HepG2 (cell line): ENCODE data around the gene ARIH2. TPM values are rescaled to one million over a fixed set of nuclear protein-coding genes. Genes with fewer than 3 reads are reported as not detected.
A peak's percentile ranks its signal among the peaks of the same experiment; 100 is the strongest.

Experiments
- CBX2 ChIP-seq, 2 experiments: fragments of 200-600 bp in 1 of 2; sonication (generic); formaldehyde crosslinking in 1 of 2; IDR thresholded peaks; 2 replicates each; pipeline versions ENCODE4 v1.7.0 to v1.8.1; 2018 to 2022; ENCODE audit warnings: low read depth in 2 of 2, low read length in 1 of 2, mild to moderate bottlenecking in 1 of 2, missing genetic modification reagents in 1 of 2
- ISL2 ChIP-seq: sonication (generic); formaldehyde crosslinking; IDR thresholded peaks from 2 replicates; pipeline ENCODE4 v1.5.0; 2020; ENCODE audit warnings: missing genetic modification reagents
- KAT2B ChIP-seq: fragments of 150-350 bp; IDR thresholded peaks from 2 replicates; pipeline ENCODE4 v1.6.1; 2014; ENCODE audit warnings: low read depth, low read length, borderline replicate concordance
- MAFG ChIP-seq: sonication (generic); formaldehyde crosslinking; IDR thresholded peaks from 2 replicates; pipeline ENCODE4 v1.5.1; 2020; ENCODE audit warnings: mild to moderate bottlenecking, missing genetic modification reagents
- PHF5A ChIP-seq: IDR thresholded peaks from one replicate; pipeline ENCODE4 v1.6.1; 2018; ENCODE audit warnings: low read depth, missing genetic modification reagents; ENCODE audit not compliant: unreplicated experiment
- SMAD3 ChIP-seq: sonication (generic); formaldehyde crosslinking; IDR thresholded peaks from 2 replicates; pipeline ENCODE4 v1.4.0; 2020; ENCODE audit warnings: missing genetic modification reagents
- SMARCE1 ChIP-seq: fragments of 450-650 bp; IDR thresholded peaks from 2 replicates; pipeline ENCODE4 v1.6.1; 2017; ENCODE audit warnings: borderline replicate concordance
- SRSF1 ChIP-seq: fragments of 200-400 bp; formaldehyde crosslinking; optimal IDR thresholded peaks from 2 replicates; pipeline ENCODE3; 2017; ENCODE audit warnings: mild to moderate bottlenecking, low read depth, low read length, moderate library complexity
- TBX3 ChIP-seq: fragments of 450-650 bp; IDR thresholded peaks from 2 replicates; pipeline ENCODE4 v1.6.1; 2017; ENCODE audit warnings: antibody characterized with exemption, mild to moderate bottlenecking, inconsistent platforms, borderline replicate concordance
- ZMYM3 ChIP-seq: sonication (generic); formaldehyde crosslinking; IDR thresholded peaks from 2 replicates; pipeline ENCODE4 v1.5.1; 2020; ENCODE audit warnings: mild to moderate bottlenecking, missing genetic modification reagents
- ZNF12 ChIP-seq: sonication (generic); formaldehyde crosslinking; IDR thresholded peaks from 2 replicates; pipeline ENCODE4 v1.5.0; 2020; ENCODE audit warnings: missing genetic modification reagents
- ZNF253 ChIP-seq: sonication (generic); formaldehyde crosslinking; IDR thresholded peaks from 2 replicates; pipeline ENCODE4 v1.8.0; 2022; ENCODE audit warnings: mild to moderate bottlenecking, missing genetic modification reagents, borderline replicate concordance
- ZNF263 ChIP-seq: sonication (generic); formaldehyde crosslinking; IDR thresholded peaks from 2 replicates; pipeline ENCODE4 v1.4.0; 2020; ENCODE audit warnings: missing genetic modification reagents
- ZNF501 ChIP-seq: sonication (generic); formaldehyde crosslinking; IDR thresholded peaks from 2 replicates; pipeline ENCODE4 v1.5.1; 2020; ENCODE audit warnings: mild to moderate bottlenecking, moderate library complexity, missing genetic modification reagents
- ZNF674 ChIP-seq: sonication (generic); formaldehyde crosslinking; IDR thresholded peaks from 2 replicates; pipeline ENCODE4 v1.5.0; 2020; ENCODE audit warnings: low read depth, mild to moderate bottlenecking, missing genetic modification reagents
- ZNF713 ChIP-seq: sonication (generic); formaldehyde crosslinking; IDR thresholded peaks from 2 replicates; pipeline ENCODE4 v1.4.0; 2020; ENCODE audit warnings: mild to moderate bottlenecking, missing genetic modification reagents
- ZSCAN31 ChIP-seq: sonication (generic); formaldehyde crosslinking; IDR thresholded peaks from 2 replicates; pipeline ENCODE4 v1.5.0; 2020; ENCODE audit warnings: low read depth, mild to moderate bottlenecking, missing genetic modification reagents
- polyA plus RNA-seq, 8 experiments: library from polyadenylated mRNA; depleted of rRNA in 3 of 8; stranded (reverse) in 7 of 8; unstranded in 1 of 8; fragments of >200 nt; fragmentation: Illumina TruSeq in 4 of 8; extraction: Trizol in 4 of 8; gene quantifications; 2 replicates each; pipeline versions ENCODE4 v1.2.1 to v1.2.3, GENCODE V29; 2011 to 2016; ENCODE audit warnings: low read depth in 4 of 8, missing spikeins in 1 of 8, mixed read lengths in 1 of 8; ENCODE audit not compliant: insufficient read depth in 1 of 8
- total RNA-seq, 5 experiments: library from RNA; depleted of rRNA; stranded (reverse); fragments of >200 nt; fragmentation: Illumina TruSeq; extraction: Trizol; gene quantifications; 2 replicates each; pipeline ENCODE4 v1.2.3, GENCODE V29; 2016; ENCODE audit warnings: low read depth in 1 of 5
- TF ChIP-seq, protein P1 (sequence below): sonication (generic); formaldehyde crosslinking; IDR thresholded peaks from 2 replicates; pipeline ENCODE4 v1.4.0; 2020; ENCODE audit warnings: missing genetic modification reagents
- TF ChIP-seq, protein P2 (sequence below): sonication (generic); formaldehyde crosslinking; conservative IDR thresholded peaks from 2 replicates; pipeline ENCODE4 v1.5.0; 2020; ENCODE audit warnings: missing genetic modification reagents
- TF ChIP-seq, protein P3 (sequence below): sonication (generic); formaldehyde crosslinking; IDR thresholded peaks from 2 replicates; pipeline ENCODE4 v1.8.0; 2022; ENCODE audit warnings: missing genetic modification reagents, mild to moderate bottlenecking, inconsistent platforms, borderline replicate concordance
- TF ChIP-seq, protein P4 (sequence below): sonication (generic); formaldehyde crosslinking; IDR thresholded peaks from 2 replicates; pipeline ENCODE4 v1.5.0; 2020; ENCODE audit warnings: mild to moderate bottlenecking, missing genetic modification reagents
- TF ChIP-seq, protein P5 (sequence below): sonication (generic); formaldehyde crosslinking; IDR thresholded peaks from 2 replicates; pipeline ENCODE4 v1.8.0; 2023; ENCODE audit warnings: mild to moderate bottlenecking, missing genetic modification reagents

ARIH2 gene
- total and polyA plus RNA-seq, 2 of the 13 experiments (the other 11 are each of a cell fraction or from before 2014, with no cell fraction given), result 64.8 to 83.3 TPM

DNA sequence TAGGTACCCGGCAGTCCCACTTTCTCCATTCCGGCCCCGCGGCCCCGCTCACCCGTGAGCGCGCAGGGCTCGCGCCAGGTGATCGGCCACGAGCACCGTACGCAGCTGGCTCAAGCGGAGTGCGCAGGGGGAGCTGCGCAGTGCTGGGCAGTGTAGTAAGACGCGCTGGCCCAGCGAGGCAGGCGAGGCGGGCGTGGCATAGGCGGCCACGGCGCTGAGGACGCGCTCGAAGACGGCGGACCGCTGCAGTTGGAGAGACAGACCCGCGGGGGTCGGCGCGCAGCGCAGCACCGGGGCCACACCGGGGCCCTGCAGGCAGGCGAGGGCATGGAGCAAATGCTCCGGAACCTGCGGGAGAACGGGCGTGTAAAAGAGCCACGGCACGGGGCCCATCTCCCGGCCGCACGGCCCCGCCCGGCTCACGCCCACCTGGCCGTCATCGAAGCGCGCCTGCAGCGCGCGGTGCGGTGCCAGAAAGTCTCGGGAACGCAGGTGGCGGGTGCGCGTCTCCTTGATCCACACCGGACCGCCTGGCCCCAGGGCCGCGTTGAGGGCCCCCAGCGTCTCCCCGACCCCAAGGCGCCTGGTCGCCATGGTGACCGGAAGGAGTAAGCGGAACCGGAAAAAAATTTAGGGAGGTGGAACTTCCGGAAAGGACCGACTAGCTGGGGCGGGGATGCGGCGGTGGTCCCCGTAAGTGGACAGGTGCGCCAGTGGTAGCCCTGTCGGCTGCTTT, 99.5 kb downstream of the ARIH2 start, which contains the start of gene DALRD3 (continued):
- TF ChIP-seq ZNF12 (CRISPR knock-in tag) (0 out of 2 replicates have a peak, but pooled peaks have one; percentile 1), MAFG (CRISPR knock-in tag) (no peak), PHF5A (CRISPR knock-in tag) (peak; percentile 76), ISL2 (no peak), SMAD3 (CRISPR knock-in tag) (no peak), ZNF713 (CRISPR knock-in tag) (0 out of 2 replicates have a peak, but pooled peaks have one; percentile 43), CBX2 (IDR thresholded peaks at IDR 0.05; ENCODE audit: low read depth, low read length) (no peak), CBX2 (CRISPR knock-in tag; IDR thresholded peaks at IDR 0.05; ENCODE audit: low read depth) (no peak), ZNF253 (peak; percentile 62; the same call in 1 of the 2 replicates), SMARCE1 (no peak), ZNF501 (no peak), ZSCAN31 (peak; percentile 93; the same call in 1 of the 2 replicates), ZMYM3 (CRISPR knock-in tag) (no peak), ZNF263 (no peak), TBX3 (no peak), SRSF1 (peak; percentile 29), KAT2B (no peak), ZNF674 (no peak)
- TF ChIP-seq, protein P1, sequence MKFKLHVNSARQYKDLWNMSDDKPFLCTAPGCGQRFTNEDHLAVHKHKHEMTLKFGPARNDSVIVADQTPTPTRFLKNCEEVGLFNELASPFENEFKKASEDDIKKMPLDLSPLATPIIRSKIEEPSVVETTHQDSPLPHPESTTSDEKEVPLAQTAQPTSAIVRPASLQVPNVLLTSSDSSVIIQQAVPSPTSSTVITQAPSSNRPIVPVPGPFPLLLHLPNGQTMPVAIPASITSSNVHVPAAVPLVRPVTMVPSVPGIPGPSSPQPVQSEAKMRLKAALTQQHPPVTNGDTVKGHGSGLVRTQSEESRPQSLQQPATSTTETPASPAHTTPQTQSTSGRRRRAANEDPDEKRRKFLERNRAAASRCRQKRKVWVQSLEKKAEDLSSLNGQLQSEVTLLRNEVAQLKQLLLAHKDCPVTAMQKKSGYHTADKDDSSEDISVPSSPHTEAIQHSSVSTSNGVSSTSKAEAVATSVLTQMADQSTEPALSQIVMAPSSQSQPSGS (CRISPR knock-in tag), result no peak
- TF ChIP-seq, protein P2, sequence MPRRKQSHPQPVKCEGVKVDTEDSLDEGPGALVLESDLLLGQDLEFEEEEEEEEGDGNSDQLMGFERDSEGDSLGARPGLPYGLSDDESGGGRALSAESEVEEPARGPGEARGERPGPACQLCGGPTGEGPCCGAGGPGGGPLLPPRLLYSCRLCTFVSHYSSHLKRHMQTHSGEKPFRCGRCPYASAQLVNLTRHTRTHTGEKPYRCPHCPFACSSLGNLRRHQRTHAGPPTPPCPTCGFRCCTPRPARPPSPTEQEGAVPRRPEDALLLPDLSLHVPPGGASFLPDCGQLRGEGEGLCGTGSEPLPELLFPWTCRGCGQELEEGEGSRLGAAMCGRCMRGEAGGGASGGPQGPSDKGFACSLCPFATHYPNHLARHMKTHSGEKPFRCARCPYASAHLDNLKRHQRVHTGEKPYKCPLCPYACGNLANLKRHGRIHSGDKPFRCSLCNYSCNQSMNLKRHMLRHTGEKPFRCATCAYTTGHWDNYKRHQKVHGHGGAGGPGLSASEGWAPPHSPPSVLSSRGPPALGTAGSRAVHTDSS (CRISPR knock-in tag), result no peak
- TF ChIP-seq, protein P3, sequence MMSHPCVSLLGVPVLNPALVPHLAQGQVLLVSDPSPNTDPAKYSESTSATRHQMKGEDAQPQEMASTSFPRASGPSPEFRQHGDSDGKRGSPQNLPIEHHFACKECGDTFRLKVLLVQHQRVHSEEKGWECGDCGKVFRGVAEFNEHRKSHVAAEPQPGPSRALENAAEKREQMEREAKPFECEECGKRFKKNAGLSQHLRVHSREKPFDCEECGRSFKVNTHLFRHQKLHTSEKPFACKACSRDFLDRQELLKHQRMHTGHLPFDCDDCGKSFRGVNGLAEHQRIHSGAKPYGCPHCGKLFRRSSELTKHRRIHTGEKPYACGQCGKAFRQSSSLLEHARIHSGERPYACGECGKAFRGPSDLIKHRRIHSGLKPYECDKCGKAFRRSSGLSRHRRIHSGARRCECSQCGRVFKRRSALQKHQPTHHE (CRISPR knock-in tag), result peak; percentile 47; the same call in 1 of the 2 replicates
- TF ChIP-seq, protein P4, sequence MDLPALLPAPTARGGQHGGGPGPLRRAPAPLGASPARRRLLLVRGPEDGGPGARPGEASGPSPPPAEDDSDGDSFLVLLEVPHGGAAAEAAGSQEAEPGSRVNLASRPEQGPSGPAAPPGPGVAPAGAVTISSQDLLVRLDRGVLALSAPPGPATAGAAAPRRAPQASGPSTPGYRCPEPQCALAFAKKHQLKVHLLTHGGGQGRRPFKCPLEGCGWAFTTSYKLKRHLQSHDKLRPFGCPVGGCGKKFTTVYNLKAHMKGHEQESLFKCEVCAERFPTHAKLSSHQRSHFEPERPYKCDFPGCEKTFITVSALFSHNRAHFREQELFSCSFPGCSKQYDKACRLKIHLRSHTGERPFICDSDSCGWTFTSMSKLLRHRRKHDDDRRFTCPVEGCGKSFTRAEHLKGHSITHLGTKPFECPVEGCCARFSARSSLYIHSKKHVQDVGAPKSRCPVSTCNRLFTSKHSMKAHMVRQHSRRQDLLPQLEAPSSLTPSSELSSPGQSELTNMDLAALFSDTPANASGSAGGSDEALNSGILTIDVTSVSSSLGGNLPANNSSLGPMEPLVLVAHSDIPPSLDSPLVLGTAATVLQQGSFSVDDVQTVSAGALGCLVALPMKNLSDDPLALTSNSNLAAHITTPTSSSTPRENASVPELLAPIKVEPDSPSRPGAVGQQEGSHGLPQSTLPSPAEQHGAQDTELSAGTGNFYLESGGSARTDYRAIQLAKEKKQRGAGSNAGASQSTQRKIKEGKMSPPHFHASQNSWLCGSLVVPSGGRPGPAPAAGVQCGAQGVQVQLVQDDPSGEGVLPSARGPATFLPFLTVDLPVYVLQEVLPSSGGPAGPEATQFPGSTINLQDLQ, result peak; percentile 49
- TF ChIP-seq, protein P5, sequence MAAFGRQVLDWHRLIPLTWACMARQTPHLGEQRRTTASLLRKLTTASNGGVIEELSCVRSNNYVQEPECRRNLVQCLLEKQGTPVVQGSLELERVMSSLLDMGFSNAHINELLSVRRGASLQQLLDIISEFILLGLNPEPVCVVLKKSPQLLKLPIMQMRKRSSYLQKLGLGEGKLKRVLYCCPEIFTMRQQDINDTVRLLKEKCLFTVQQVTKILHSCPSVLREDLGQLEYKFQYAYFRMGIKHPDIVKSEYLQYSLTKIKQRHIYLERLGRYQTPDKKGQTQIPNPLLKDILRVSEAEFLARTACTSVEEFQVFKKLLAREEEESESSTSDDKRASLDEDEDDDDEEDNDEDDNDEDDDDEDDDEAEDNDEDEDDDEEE (CRISPR knock-in tag), result no peak
